HG03064 (cell line): Measurements from ENCODE around the gene WDR70.
"Not testable (repeated sequence)": the region's sequence is repeated elsewhere in the genome, so short reads cannot be mapped to it uniquely, and the experiment has no call there.

Experiments
- ATAC-seq: cut with Tn5 transposase; IDR thresholded peaks from one replicate; pipeline ENCODE4 v1.9.1; 2021; ENCODE audit warnings: low read depth; ENCODE audit not compliant: unreplicated experiment

Gene WDR70

GRCh38 chr5:37668524-37669047 lies 289.5 kb downstream of the WDR70 start:
- ATAC-seq = no peak

- ATAC-seq = not testable (repeated sequence)
Measured at GRCh38 chr5:37672118-37672588, 293.0 kb downstream of the WDR70 start.

GRCh38 chr5:37674361-37674760 lies 295.2 kb downstream of the WDR70 start:
- not testable (repeated sequence) for ATAC-seq

GRCh38 chr5:37679326-37679725 lies 300.2 kb downstream of the WDR70 start:
- ATAC-seq = not testable (repeated sequence)

- not testable (repeated sequence) for ATAC-seq
Measured at GRCh38 chr5:37679903-37680302, 300.8 kb downstream of the WDR70 start.

GRCh38 chr5:37683072-37683471 lies 304.0 kb downstream of the WDR70 start:
- no peak for ATAC-seq

- ATAC-seq = no peak
Measured at GRCh38 chr5:37685211-37685610, 306.1 kb downstream of the WDR70 start.

- no peak for ATAC-seq
Measured at GRCh38 chr5:37685816-37686215, 306.7 kb downstream of the WDR70 start.

- ATAC-seq = not testable (repeated sequence)
Measured at GRCh38 chr5:37688925-37689324, 309.8 kb downstream of the WDR70 start.

- ATAC-seq = not testable (repeated sequence)
Measured at GRCh38 chr5:37694333-37694732, 315.2 kb downstream of the WDR70 start.

- no peak for ATAC-seq
Measured at GRCh38 chr5:37694867-37695266, 315.7 kb downstream of the WDR70 start.

GRCh38 chr5:37695647-37696046 lies 316.5 kb downstream of the WDR70 start:
- no peak for ATAC-seq

GRCh38 chr5:37696190-37697021 lies 317.3 kb downstream of the WDR70 start:
- ATAC-seq = no peak

- no peak for ATAC-seq
Measured at GRCh38 chr5:37701868-37702267, 322.8 kb downstream of the WDR70 start.

- ATAC-seq = no peak
Measured at GRCh38 chr5:37703841-37704241, 324.7 kb downstream of the WDR70 start.

- ATAC-seq = no peak
Measured at GRCh38 chr5:37704406-37704805, 325.3 kb downstream of the WDR70 start.

GRCh38 chr5:37709020-37709419 lies 329.9 kb downstream of the WDR70 start:
- ATAC-seq = no peak

GRCh38 chr5:37710965-37711364 lies 331.8 kb downstream of the WDR70 start:
- no peak for ATAC-seq

- no peak for ATAC-seq
Measured at GRCh38 chr5:37712750-37713149, 333.6 kb downstream of the WDR70 start.

GRCh38 chr5:37714756-37715155 lies 335.6 kb downstream of the WDR70 start:
- ATAC-seq = no peak

- ATAC-seq = no peak
Measured at GRCh38 chr5:37715361-37715760, 336.2 kb downstream of the WDR70 start.

GRCh38 chr5:37715992-37716391 lies 336.9 kb downstream of the WDR70 start:
- no peak for ATAC-seq
